K562 (cell line): ENCODE measurements around the gene CDK14.

ENCODE experiments used
- ATF2 ChIP-seq: sonication (generic); formaldehyde crosslinking; IDR thresholded peaks from 2 replicates; pipeline ENCODE4 v1.8.1; 2022; ENCODE audit warnings: missing genetic modification reagents
- ATF6 ChIP-seq: sonication (generic); formaldehyde crosslinking; IDR thresholded peaks from 2 replicates; pipeline ENCODE4 v1.4.0; 2020; ENCODE audit warnings: mild to moderate bottlenecking, missing genetic modification reagents
- CTCF ChIP-seq, 3 experiments: IDR thresholded peaks in 2 of 3; conservative IDR thresholded peaks in 1 of 3; 2 replicates each; pipeline ENCODE4 v1.5.1; 2011 to 2012; ENCODE audit warnings: low read length in 3 of 3, mild to moderate bottlenecking in 3 of 3, control low read depth in 2 of 3, improper control_type of control experiment in 1 of 3, inconsistent platforms in 1 of 3, low read depth in 1 of 3, mixed read lengths in 1 of 3, moderate library complexity in 1 of 3; ENCODE audit not compliant: insufficient read depth in 2 of 3
- ETS1 ChIP-seq: conservative IDR thresholded peaks from 2 replicates; pipeline ENCODE4 v1.6.1; 2011; ENCODE audit warnings: low read depth, mild to moderate bottlenecking, low read length; ENCODE audit not compliant: control insufficient read depth
- ILF3 ChIP-seq: fragments of 450-650 bp; IDR thresholded peaks from 2 replicates; pipeline ENCODE4 v1.6.1; 2018; ENCODE audit warnings: antibody characterized with exemption, mild to moderate bottlenecking, moderate library complexity, borderline replicate concordance
- NFIC ChIP-seq: fragments of 450-650 bp; IDR thresholded peaks from 2 replicates; pipeline ENCODE4 v1.6.1; 2017; ENCODE audit warnings: mild to moderate bottlenecking, inconsistent platforms
- NRF1 ChIP-seq, 2 experiments: fragments of 450-650 bp; IDR thresholded peaks in 1 of 2; conservative IDR thresholded peaks in 1 of 2; 2 replicates each; pipeline ENCODE4 v1.6.1; 2014; ENCODE audit warnings: mild to moderate bottlenecking in 2 of 2
- POLR2A ChIP-seq: fragments of 450-650 bp; conservative IDR thresholded peaks from 2 replicates; pipeline ENCODE4 v1.6.1; 2016
- RFX5 ChIP-seq: IDR thresholded peaks from 2 replicates; pipeline ENCODE4 v1.6.1; 2011; ENCODE audit warnings: low read depth, mild to moderate bottlenecking, improper control_type of control experiment, low read length
- SIRT6 ChIP-seq: IDR thresholded peaks from one replicate; pipeline ENCODE4 v1.6.1; 2012; ENCODE audit warnings: low read depth, mild to moderate bottlenecking, control low read depth, inconsistent platforms, low read length, moderate library complexity
- SMC3 ChIP-seq: conservative IDR thresholded peaks from 2 replicates; pipeline ENCODE4 v1.6.1; 2011; ENCODE audit warnings: low read depth, low read length, improper control_type of control experiment; ENCODE audit not compliant: insufficient read depth
- UBTF ChIP-seq, 2 experiments: IDR thresholded peaks; 2 replicates each; pipeline ENCODE4 v1.6.1; 2012; ENCODE audit warnings: improper control_type of control experiment in 2 of 2, low read depth in 2 of 2, low read length in 2 of 2, borderline replicate concordance in 1 of 2
- ZBTB8A ChIP-seq: fragments of 450-650 bp; IDR thresholded peaks from 2 replicates; pipeline ENCODE4 v1.6.1; 2018; ENCODE audit warnings: mild to moderate bottlenecking, moderate library complexity; ENCODE audit not compliant: partially characterized antibody

- no peak for TF ChIP-seq ZBTB8A
- no peak for TF ChIP-seq ETS1
- TF ChIP-seq ILF3: no peak
- no peak for TF ChIP-seq CTCF (IDR thresholded peaks at IDR 0.05 in 2 of 3, conservative IDR thresholded peaks at IDR 0.05 in 1 of 3; ENCODE audit: insufficient read depth in 2 of 3, low read depth in 1 of 3, low read length in 3 of 3)
- no peak for TF ChIP-seq ATF6 (CRISPR knock-in tag)
- TF ChIP-seq POLR2A: no peak
- no peak for TF ChIP-seq SIRT6
- TF ChIP-seq UBTF (IDR thresholded peaks at IDR 0.05; ENCODE audit: borderline replicate concordance in 1 of 2, low read depth in 2 of 2, low read length in 2 of 2): no peak
- TF ChIP-seq ATF2 (CRISPR knock-in tag): no peak
- TF ChIP-seq NRF1 (conservative IDR thresholded peaks at IDR 0.05 in 1 of 2, IDR thresholded peaks at IDR 0.05 in 1 of 2): no peak
- no peak for TF ChIP-seq SMC3
- TF ChIP-seq RFX5: no peak
- TF ChIP-seq NFIC: no peak
These were observed 73.4 kb downstream of the CDK14 start for GRCh38 chr7:90669492-90669891.
